NCI-H2029 treated with DMSO at 0.1 percent for 48 hours (cell line): ENCODE measurements around the gene NREP.

Experiments used
- DNase-seq: peaks from one replicate; lab custom pipeline; 2025; lab: John Stamatoyannopoulos, UW

Gene NREP

DNA sequence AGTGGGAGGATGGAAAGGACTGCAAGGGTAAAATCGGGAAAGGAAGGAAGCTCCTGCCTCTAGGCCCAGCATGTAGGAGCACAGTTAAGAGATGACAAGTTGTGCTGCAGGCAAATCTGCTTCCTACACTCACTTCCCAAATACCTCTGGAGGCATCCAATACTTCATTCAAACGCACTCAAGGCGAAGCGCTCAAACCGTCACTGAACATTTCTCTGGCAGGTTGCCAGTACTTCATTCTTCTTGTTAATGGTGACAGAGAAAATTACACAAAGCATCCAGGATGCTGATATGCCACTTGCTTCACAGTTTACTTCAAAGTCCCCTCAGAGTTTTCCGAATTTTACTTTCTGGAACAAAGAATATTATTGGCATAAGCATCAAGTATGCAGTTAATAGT, 59.8 kb downstream of the NREP start:
- peak; percentile 36 for DNase-seq

DNA sequence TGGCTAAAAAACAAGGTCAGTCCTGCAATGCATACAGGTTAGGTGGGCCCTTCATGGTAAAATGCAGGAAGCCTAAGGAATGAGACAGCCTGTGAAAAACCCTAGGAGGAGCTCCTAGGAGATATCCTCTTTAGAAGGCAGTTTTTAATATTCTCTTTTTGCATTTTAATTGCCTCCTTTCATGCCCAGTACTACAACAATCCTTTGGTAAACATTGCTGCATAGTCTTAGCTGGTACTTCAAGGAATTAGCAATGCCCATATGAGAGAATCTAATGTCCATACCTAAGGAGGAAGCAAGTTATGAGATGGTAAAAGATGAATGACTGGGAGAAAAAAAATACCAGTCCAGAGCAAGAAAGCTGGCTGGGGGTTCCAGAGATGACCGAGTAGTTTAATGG, 61.0 kb downstream of the NREP start:
- no peak for DNase-seq

DNA sequence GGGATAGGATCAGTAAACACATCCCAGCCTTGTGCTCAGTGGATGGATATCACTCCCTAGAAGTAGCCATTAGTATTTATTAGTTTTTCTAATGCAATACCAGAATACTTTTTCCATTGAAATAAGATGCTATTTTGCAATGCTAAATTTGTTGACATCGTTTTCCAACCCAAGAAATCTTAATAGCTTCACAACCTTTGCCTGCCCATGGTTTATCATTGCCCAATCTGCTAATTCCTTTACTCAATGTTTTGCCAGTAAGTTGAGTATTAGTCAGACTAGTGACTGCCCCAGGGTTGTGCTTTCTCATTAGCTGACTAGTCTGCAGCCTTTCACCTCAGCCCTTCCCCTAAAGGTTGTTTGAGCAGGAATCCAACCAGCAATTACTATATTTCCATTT, 62.9 kb downstream of the NREP start:
- no peak for DNase-seq

DNA sequence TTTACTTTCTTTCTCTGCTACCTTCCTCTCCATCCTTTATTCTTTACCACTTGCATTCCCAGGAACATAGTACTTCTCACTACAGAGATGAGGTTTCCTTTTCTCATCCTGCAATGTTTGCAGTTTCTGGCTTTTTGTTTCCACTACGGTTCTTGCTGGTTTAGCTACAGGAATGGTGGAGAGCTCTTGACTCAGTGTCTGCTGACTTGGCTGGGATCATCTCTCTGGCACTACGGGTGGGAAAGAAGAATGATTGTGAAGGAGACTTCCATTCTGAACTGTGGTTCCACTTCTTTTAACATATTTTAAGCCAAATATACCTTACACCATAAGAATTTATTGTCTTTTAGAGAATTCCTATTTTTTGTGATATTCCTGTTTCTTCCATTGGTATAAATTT, 65.1 kb downstream of the NREP start:
- no peak for DNase-seq

DNA sequence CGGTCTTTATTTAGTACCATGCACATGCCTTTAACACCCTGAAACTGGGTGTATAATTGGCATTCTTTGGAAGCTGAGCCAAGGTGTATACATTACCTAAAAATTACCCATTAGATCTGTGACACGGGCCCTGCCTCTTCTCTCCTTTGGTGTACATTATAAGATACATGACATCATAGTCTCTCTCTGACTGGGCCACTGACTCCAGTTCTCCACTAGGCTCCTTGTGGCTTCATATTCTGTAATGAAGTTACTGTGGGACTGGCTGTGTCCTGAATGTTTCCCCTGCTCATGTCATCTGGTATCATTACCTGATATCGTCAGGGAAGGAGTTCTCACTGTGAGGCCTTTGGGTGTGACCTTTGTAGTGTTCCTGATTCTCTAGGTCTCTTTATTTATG, 65.5 kb downstream of the NREP start:
- DNase-seq: no peak

DNA sequence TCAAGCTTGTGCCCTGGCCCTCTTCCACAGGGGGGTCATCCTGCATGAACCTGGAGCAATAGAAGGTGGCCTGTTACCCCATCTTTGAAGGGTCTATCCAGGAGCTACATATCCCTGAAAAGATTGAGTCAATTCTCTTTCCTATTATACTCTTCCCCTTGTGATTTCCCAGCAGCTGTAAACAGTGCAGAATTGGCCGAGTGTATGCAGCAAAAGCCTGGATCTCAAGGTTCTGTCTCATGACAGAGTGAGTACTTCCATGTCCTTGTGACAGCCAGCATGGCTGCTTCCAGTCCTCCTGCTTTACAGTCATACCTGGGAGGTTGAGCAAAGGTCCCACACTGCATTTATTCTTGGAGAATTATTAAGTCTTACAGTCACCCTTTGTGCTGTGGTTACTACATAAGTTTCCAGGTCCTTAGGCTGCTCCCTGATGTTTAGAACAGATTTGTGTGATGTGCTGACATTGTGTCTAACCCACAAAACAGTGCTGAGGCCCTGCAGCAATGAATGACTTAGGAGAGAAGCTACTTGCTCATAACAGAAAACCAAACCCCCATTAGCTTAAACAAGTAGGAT, 67.5 kb downstream of the NREP start:
- DNase-seq: no peak

DNA sequence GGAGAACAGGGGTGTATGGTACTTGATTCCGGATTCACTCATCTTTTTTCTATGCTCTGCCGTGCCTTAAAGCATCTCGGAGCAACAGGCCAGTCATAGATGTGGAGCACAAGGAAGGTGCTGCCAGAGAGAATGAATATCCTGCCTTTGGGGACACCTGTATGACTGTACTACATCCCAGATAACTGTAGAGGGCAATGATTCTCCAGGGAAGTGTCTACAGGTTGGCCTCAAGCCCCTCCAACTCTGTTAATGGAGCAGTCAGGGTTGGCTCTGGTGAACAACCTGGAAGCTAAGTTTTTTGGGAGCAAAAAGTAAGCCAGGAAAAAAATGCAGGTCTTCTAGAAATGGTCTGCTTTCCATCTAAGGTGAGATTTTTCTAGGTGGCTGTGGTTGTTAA, 71.0 kb downstream of the NREP start:
- peak; percentile 18 for DNase-seq

DNA sequence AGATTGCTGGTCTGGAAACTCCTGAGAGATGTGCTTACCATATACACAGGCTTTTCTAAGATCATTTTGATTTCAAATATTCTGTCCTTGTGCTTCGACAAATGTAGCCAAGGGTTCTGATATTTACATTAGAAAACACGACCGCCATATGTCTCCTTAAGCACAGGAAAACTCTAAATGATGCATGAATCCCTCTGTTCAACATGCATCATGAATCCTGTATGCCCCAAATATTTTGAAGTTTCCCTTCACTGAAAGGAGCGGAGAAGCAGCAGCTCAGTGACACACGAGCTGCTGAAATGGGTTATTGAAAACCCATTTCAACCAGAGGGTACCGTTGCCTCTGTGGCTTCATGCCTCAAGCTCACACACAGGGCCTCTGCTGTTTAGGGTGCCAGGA, 74.4 kb downstream of the NREP start:
- DNase-seq: no peak

DNA sequence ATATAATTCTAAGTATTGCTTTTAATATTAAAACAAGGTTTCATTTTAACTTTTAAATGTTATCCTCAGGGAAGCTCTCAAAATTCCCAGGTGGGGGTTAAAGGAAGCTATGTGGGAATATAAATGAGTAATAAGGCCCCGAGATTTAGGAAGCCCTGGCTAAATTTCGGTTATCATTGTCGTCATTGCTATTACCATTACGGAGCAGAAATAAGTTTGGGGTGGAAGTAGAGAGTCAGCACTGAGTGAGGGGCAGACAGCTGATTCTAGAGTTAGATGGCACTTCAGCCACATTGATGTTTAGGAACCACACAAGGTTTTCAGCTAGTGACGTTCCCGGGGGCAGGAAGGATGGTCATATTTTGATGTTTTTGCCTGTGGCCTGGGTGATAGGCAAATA, 74.9 kb downstream of the NREP start:
- DNase-seq: no peak

DNA sequence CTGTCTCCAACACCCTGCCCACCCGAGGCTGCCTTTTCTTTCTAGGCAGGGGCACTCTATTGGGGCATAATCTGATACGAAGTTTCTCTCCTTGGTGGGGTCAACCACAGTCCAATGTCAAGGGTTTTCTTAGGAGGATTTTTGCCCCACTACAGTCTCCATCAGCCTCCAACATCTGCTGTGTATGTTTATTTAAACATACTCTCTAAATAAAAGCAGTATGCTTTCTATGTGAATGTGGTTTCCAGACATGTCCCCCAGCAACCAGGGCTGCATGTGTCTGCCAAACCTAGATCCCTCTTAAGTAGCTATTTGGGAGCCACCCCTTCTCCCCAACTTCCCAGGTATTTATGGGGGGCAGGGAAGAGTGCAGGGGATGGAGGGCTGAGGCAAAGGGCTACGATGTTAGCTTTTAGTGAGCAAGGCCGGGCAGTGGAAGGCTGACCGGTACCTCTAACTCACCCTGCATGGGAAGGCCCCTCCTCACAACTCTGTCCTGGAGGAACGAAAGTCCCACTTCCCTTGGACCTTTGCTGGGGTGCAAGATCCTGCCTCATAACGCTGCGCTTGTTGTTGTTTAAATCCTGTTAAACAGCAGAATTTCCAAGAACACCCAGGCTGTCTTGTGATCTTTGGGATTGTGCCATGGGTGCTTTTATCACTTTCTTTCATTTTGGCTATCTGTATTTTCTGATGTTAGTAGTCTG, 75.4 kb downstream of the NREP start:
- no peak for DNase-seq

DNA sequence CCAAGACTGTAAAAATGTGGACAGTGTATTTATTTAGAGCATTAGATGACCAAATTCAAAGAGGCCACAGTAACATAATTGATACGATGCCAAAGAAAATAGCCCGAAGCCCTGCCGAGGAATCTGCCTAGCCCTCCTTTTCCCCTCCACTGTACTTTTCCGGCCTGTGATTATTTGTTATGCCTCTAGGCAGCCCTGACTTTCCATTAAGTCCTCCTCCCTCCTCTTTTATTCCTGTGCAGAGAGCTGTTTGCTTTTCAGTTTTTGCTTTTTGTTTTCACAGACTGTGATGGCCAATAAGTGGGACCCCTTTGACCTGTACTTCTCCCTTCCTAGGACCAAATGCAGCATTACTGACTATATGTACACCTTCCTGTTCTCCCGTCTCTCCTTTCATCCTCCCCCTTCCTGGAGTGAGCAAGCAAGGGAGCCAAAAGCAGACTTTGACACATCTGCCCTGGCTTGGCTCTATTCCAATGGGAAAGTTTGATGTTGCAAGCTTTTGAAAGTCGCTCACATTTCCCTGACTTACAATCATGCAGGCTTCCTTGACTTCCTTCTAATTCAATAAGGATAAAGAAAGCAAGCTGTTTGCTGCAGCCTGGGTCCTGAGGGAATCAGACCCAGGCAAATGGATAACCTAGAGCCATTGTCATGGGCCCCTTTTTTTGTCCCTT, 76.1 kb downstream of the NREP start:
- no peak for DNase-seq

DNA sequence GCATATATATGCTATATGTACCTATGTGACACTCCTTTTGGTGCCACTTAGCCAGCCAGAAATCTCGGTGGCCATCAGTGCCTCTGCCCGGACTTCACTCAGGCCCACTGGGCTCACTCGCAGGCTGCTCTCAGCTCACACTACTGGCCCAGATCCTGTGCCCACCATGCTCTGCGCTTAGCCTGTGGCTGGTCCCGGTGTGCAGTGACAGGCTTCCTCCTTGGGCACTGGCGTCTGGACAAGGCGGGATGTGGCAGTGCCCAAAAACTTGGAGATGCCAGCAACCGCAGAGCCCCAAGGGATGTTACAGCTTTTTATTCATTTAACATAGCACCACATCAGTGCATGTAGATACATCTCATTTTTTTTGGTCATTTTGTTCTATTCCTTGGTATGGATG, 77.4 kb downstream of the NREP start:
- DNase-seq: no peak
